HepG2 (cell line): ENCODE measurements around the gene HEXD. TPM values are rescaled to one million over a fixed set of nuclear protein-coding genes. Genes with fewer than 3 reads are reported as not detected.
A peak's percentile ranks its signal among the peaks of the same experiment; 100 is the strongest.

ENCODE experiments used
- ATAC-seq: fragments of 200-7000 bp; cut with Tn5 transposase; 3 replicates; pipeline ENCODE4 v1.9.1; 2020; ENCODE audit warnings: mild to moderate bottlenecking, moderate library complexity
- BruUV-seq: library from RNA; stranded (reverse); fragments of 400-500 nt; replicated peaks from 2 replicates; lab custom pipeline; 2021; lab: Mats Ljungman, UMichigan
- CTCF ChIA-PET: fragments of 300-600 bp; formaldehyde crosslinking; extraction: SDS; loops from one replicate; lab custom pipeline; 2021; ENCODE audit warnings: low total read pairs, inconsistent platforms, low intra/inter-chr PET ratio; lab: Yijun Ruan, JAX
- POLR2A ChIA-PET: fragments of 350-600 bp; sonication (Branson Sonifier 250); formaldehyde crosslinking; loops from one replicate; lab custom pipeline; 2020; ENCODE audit warnings: antibody characterized with exemption, inconsistent platforms; lab: Yijun Ruan, JAX
- DNase-seq: peaks from one replicate; pipeline ENCODE4 v3.0.0-alpha.2; 2015; ENCODE audit warnings: low spot score
- FAIRE-seq: peaks from 3 replicates; lab custom pipeline; 2011; peaks lifted over from hg19 to GRCh38; lab: Jason Lieb, UNC
- H2AFZ ChIP-seq: one replicate; pipeline ENCODE4 v1.6.1; 2011; ENCODE audit warnings: low read length, inconsistent platforms
- H3K27ac ChIP-seq: fragments of 300-600 bp; 3 replicates; pipeline ENCODE4 v1.8.0; 2011; ENCODE audit warnings: mixed run types, mild to moderate bottlenecking, mixed read lengths, low read length, inconsistent platforms; ENCODE audit not compliant: insufficient read depth; ENCODE audit errors: extremely low read length
- H3K27me3 ChIP-seq, 2 experiments: fragments of 200-600 bp in 1 of 2; 2 replicates in 1 of 2; 3 replicates in 1 of 2; pipeline versions ENCODE4 v1.6.0 to v1.8.0; 2011; ENCODE audit warnings: low read length in 2 of 2, mild to moderate bottlenecking in 2 of 2, moderate library complexity in 2 of 2, inconsistent platforms in 1 of 2; ENCODE audit not compliant: insufficient read depth in 2 of 2, control insufficient read depth in 1 of 2
- H3K36me3 ChIP-seq, 2 experiments: fragments of 200-600 bp in 1 of 2; replicated peaks in 1 of 2; 2 replicates in 1 of 2; 3 replicates in 1 of 2; pipeline versions ENCODE4 v1.5.1 to v1.8.0; 2011; ENCODE audit warnings: low read length in 2 of 2, inconsistent platforms in 1 of 2; ENCODE audit not compliant: insufficient read depth in 2 of 2, control insufficient read depth in 1 of 2
- H3K4me1 ChIP-seq: 2 replicates; pipeline ENCODE4 v1.5.1; 2012; ENCODE audit warnings: low read length, inconsistent platforms; ENCODE audit not compliant: insufficient read depth
- H3K4me2 ChIP-seq: 2 replicates; pipeline ENCODE4 v1.6.0; 2011; ENCODE audit warnings: low read depth, low read length, inconsistent platforms
- H3K4me3 ChIP-seq, 3 experiments: fragments of 200-600 bp in 1 of 3; sonication (generic), shearing (Covaris generic) in 1 of 3; replicated peaks in 1 of 3; 2 replicates each; pipeline ENCODE4 v1.5.1; 2011 to 2016; ENCODE audit warnings: low read length in 3 of 3, inconsistent platforms in 2 of 3, low read depth in 2 of 3, mild to moderate bottlenecking in 2 of 3, control low read depth in 1 of 3, mixed read lengths in 1 of 3; ENCODE audit not compliant: insufficient read depth in 1 of 3
- H3K79me2 ChIP-seq: one replicate; pipeline ENCODE4 v1.6.1; 2011; ENCODE audit warnings: low read length, inconsistent platforms; ENCODE audit not compliant: insufficient read depth
- H3K9ac ChIP-seq: 2 replicates; pipeline ENCODE4 v1.6.0; 2011; ENCODE audit warnings: mild to moderate bottlenecking, low read depth, low read length, inconsistent platforms; ENCODE audit not compliant: insufficient read depth
- H3K9me3 ChIP-seq: 2 replicates; pipeline ENCODE4 v1.5.1; 2012; ENCODE audit warnings: mild to moderate bottlenecking, low read length
- H4K20me1 ChIP-seq: 2 replicates; pipeline ENCODE4 v1.6.0; 2011; ENCODE audit warnings: inconsistent platforms, mild to moderate bottlenecking, low read length, moderate library complexity; ENCODE audit not compliant: insufficient read depth
- AKAP8 ChIP-seq: sonication (generic); formaldehyde crosslinking; IDR thresholded peaks from 2 replicates; pipeline ENCODE4 v1.5.1; 2020; ENCODE audit warnings: mild to moderate bottlenecking, missing genetic modification reagents
- CREM ChIP-seq, 2 experiments: sonication (generic) in 1 of 2; formaldehyde crosslinking in 1 of 2; IDR thresholded peaks; 2 replicates each; pipeline versions ENCODE4 v1.4.0 to v1.6.1; 2016 to 2020; ENCODE audit warnings: antibody characterized with exemption in 1 of 2, mild to moderate bottlenecking in 1 of 2, missing genetic modification reagents in 1 of 2
- DNMT1 ChIP-seq: sonication (generic); formaldehyde crosslinking; IDR thresholded peaks from 2 replicates; pipeline ENCODE4 v1.5.1; 2020; ENCODE audit warnings: mild to moderate bottlenecking, missing genetic modification reagents
- FOXA1 ChIP-seq, 2 experiments: fragments of 450-650 bp in 1 of 2; sonication (generic) in 1 of 2; formaldehyde crosslinking in 1 of 2; IDR thresholded peaks; 2 replicates each; pipeline versions ENCODE4 v1.4.0 to v1.6.1; 2016 to 2020; ENCODE audit warnings: missing genetic modification reagents in 1 of 2
- GPN1 ChIP-seq: sonication (generic); formaldehyde crosslinking; IDR thresholded peaks from 2 replicates; pipeline ENCODE4 v1.5.1; 2020; ENCODE audit warnings: missing genetic modification reagents, borderline replicate concordance
- HHEX ChIP-seq: IDR thresholded peaks from 2 replicates; pipeline ENCODE4 v1.6.1; 2016; ENCODE audit warnings: control low read depth
- PLSCR1 ChIP-seq: sonication (generic); formaldehyde crosslinking; IDR thresholded peaks from 2 replicates; pipeline ENCODE4 v1.5.0; 2020; ENCODE audit warnings: missing genetic modification reagents, mild to moderate bottlenecking, borderline replicate concordance
- POLR2A ChIP-seq, 2 experiments: IDR thresholded peaks; 2 replicates each; pipeline ENCODE4 v1.6.1; 2011; ENCODE audit warnings: low read depth in 2 of 2, low read length in 2 of 2, mild to moderate bottlenecking in 1 of 2, moderate library complexity in 1 of 2; ENCODE audit not compliant: insufficient read depth in 1 of 2
- POLR2AphosphoS5 ChIP-seq: IDR thresholded peaks from 2 replicates; pipeline ENCODE4 v1.6.1; 2012; ENCODE audit warnings: low read depth, low read length
- RBFOX2 ChIP-seq: fragments of 200-400 bp; formaldehyde crosslinking; IDR thresholded peaks from 2 replicates; pipeline ENCODE4 v1.6.1; 2017; ENCODE audit warnings: low read depth, mild to moderate bottlenecking, low read length
- ZBTB33 ChIP-seq: sonication (generic); formaldehyde crosslinking; IDR thresholded peaks from 2 replicates; pipeline ENCODE4 v1.4.0; 2020; ENCODE audit warnings: missing genetic modification reagents
- ZBTB42 ChIP-seq: sonication (generic); formaldehyde crosslinking; IDR thresholded peaks from 2 replicates; pipeline ENCODE4 v1.5.0; 2020; ENCODE audit warnings: mild to moderate bottlenecking, missing genetic modification reagents
- ZNF451 ChIP-seq: sonication (generic); formaldehyde crosslinking; IDR thresholded peaks from 2 replicates; pipeline ENCODE4 v1.5.0; 2020; ENCODE audit warnings: mild to moderate bottlenecking, missing genetic modification reagents
- WGBS: methylation state at CpG from one replicate; pipeline ENCODE4 v1.1.6; 2017; ENCODE audit warnings: low lambda C conversion rate; 5-methylcytosine and 5-hydroxymethylcytosine counted together
- in situ Hi-C: cut with HindIII; loops from 2 replicates; pipeline ENCODE4 v1.10.0; 2017; ENCODE audit warnings: low pct_unique_long_range_greater_than_20kb; ENCODE audit not compliant: extremely low pct_ligation_motif_present
- intact Hi-C: fragments of 100-400 bp; cut with micrococcal nuclease; formaldehyde crosslinking; loops from one replicate; pipeline ENCODE4 v1.10.0; 2022; ENCODE audit not compliant: unreplicated experiment
- polyA plus RNA-seq, 8 experiments: library from polyadenylated mRNA; depleted of rRNA in 3 of 8; stranded (reverse) in 7 of 8; unstranded in 1 of 8; fragments of >200 nt; fragmentation: Illumina TruSeq in 4 of 8; extraction: Trizol in 4 of 8; gene quantifications; 2 replicates each; pipeline versions ENCODE4 v1.2.1 to v1.2.3, GENCODE V29; 2011 to 2016; ENCODE audit warnings: low read depth in 4 of 8, missing spikeins in 1 of 8, mixed read lengths in 1 of 8; ENCODE audit not compliant: insufficient read depth in 1 of 8
- total RNA-seq, 5 experiments: library from RNA; depleted of rRNA; stranded (reverse); fragments of >200 nt; fragmentation: Illumina TruSeq; extraction: Trizol; gene quantifications; 2 replicates each; pipeline ENCODE4 v1.2.3, GENCODE V29; 2016; ENCODE audit warnings: low read depth in 1 of 5

HEXD gene
- total and polyA plus RNA-seq, 2 of the 13 experiments (the other 11 are each of a cell fraction or from before 2014, with no cell fraction given), result 22.3 to 41.8 TPM

- Histone ChIP-seq H3K79me2 (peaks cover 6% of the 10 kb centered on the region), H2AFZ (no peak overlapping the region), H3K4me3 (no peak overlapping the region), H3K27ac (no peak overlapping the region), H3K9ac (no peak overlapping the region), H3K36me3 (peaks cover 6 to 9% of the 10 kb centered on the region in 2 experiments), H3K9me3 (no peaks in the 10 kb centered on the region), H3K27me3 (no peaks in the 10 kb centered on the region), H4K20me1 (no peaks in the 10 kb centered on the region), H3K4me2 (no peak overlapping the region), H3K4me1 (peaks cover 5% of the 10 kb centered on the region)
- FAIRE-seq (no peak), ATAC-seq (no peak), DNase-seq (no peak)
- BruUV-seq, result no TSS peak
- intact Hi-C loops, result no loop called here
- ChIA-PET POLR2A (no interaction called here), CTCF (no interaction called here)
- WGBS, result 86% methylated on average over 22 of the region's 35 CpGs
- in situ Hi-C loops, result no loop called here
- TF ChIP-seq PLSCR1 (CRISPR knock-in tag) (no peak), GPN1 (CRISPR knock-in tag) (no peak), CREM (IDR thresholded peaks at IDR 0.05) (no peak), CREM (CRISPR knock-in tag; IDR thresholded peaks at IDR 0.05) (no peak), AKAP8 (CRISPR knock-in tag) (0 out of 2 replicates have a peak, but pooled peaks have one; percentile 38), POLR2A (IDR thresholded peaks at IDR 0.05; ENCODE audit: insufficient read depth in 1 of 2, low read depth in 2 of 2, low read length in 2 of 2) (peak in 1 of 2 experiments; percentile 25; a peak in 1 of 4 replicates), HHEX (CRISPR knock-in tag) (no peak), ZNF451 (no peak), FOXA1 (IDR thresholded peaks at IDR 0.05) (no peak), FOXA1 (CRISPR knock-in tag; IDR thresholded peaks at IDR 0.05) (no peak), DNMT1 (0 out of 2 replicates have a peak, but pooled peaks have one; percentile 42), ZBTB42 (CRISPR knock-in tag) (no peak), RBFOX2 (0 out of 2 replicates have a peak, but pooled peaks have one; percentile 24), POLR2AphosphoS5 (no peak), ZBTB33 (CRISPR knock-in tag) (peak; percentile 42; the same call in 1 of the 2 replicates)
Measured at GRCh38 chr17:82444284-82444893, 26.2 kb downstream of the HEXD start.
